Ovary (tissue), 9 donors: Measurements from ENCODE around the gene ADNP. TPM values are rescaled to one million over a fixed set of nuclear protein-coding genes. Genes with fewer than 3 reads are reported as not detected.

ENCODE experiments used
- DNase-seq, 5 donors: peaks; one replicate each; pipeline ENCODE4 v3.0.0-alpha.2; 2019 to 2020
- H3K27ac ChIP-seq, 2 donors: fragments of 200-600 bp; one replicate each; pipeline versions ENCODE4 v1.5.1 to v1.8.0; 2019 to 2022
- H3K27me3 ChIP-seq: fragments of 200-600 bp; one replicate; pipeline ENCODE4 v1.8.0; 2022
- H3K36me3 ChIP-seq: fragments of 200-600 bp; sonication (generic); one replicate; pipeline ENCODE4 v1.5.1; 2019
- H3K4me1 ChIP-seq: one replicate; pipeline ENCODE4 v1.8.1; 2013; ENCODE audit warnings: mild to moderate bottlenecking, moderate library complexity; ENCODE audit not compliant: insufficient read depth
- H3K4me3 ChIP-seq: fragments of 200-600 bp; sonication (generic); one replicate; pipeline ENCODE4 v1.5.1; 2017
- H3K9me3 ChIP-seq, 2 donors: fragments of 200-600 bp in 1 of 2; sonication (generic) in 1 of 2; one replicate each; pipeline versions ENCODE4 v1.5.1 to v1.8.1; 2013 to 2019; ENCODE audit warnings: mild to moderate bottlenecking in 1 of 2, moderate library complexity in 1 of 2
- CTCF ChIP-seq, 3 donors: fragments of 450-650 bp in 2 of 3; fragments of 200-600 bp in 1 of 3; IDR thresholded peaks; one replicate each; pipeline versions ENCODE4 v1.5.1 to v1.8.0; 2016 to 2022; ENCODE audit warnings: antibody characterized with exemption in 3 of 3, mild to moderate bottlenecking in 1 of 3
- EP300 ChIP-seq: sonication (generic); formaldehyde crosslinking; IDR thresholded peaks from one replicate; pipeline ENCODE4 v1.6.1; 2017; ENCODE audit warnings: antibody characterized with exemption
- POLR2A ChIP-seq: fragments of 450-650 bp; IDR thresholded peaks from one replicate; pipeline ENCODE4 v1.6.1; 2017; ENCODE audit warnings: antibody characterized with exemption, mild to moderate bottlenecking, moderate library complexity
- WGBS, 3 donors: extraction: QIAGEN DNeasy Blood & Tissue Kit in 1 of 3; methylation state at CpG; one replicate each; pipeline versions ENCODE4 v1.1.5 to v1.1.7; 2013 to 2017; 5-methylcytosine and 5-hydroxymethylcytosine counted together
- intact Hi-C, 4 donors: fragments of 100-400 bp; cut with DNase I; formaldehyde crosslinking; loops; one replicate each; pipeline versions ENCODE4 v1.11.0 to v1.15.1; 2022 to 2023
- polyA plus RNA-seq, 2 donors: library from polyadenylated mRNA; stranded (reverse); fragments of 200-250 nt in 1 of 2; fragments of 350-450 nt in 1 of 2; fragmentation: Illumina TruSeq in 1 of 2; extraction: RNeasy Lipid Tissue Mini Kit (QIAGEN cat#74804) in 1 of 2; gene quantifications; one replicate each; pipeline ENCODE4 v1.2.3, GENCODE V29; 2013 to 2014
- total RNA-seq, 7 donors: library from RNA; depleted of rRNA in 2 of 7; stranded (reverse); fragments of >200 nt in 2 of 7; fragmentation: NEBNext Ultra II Directional in 3 of 7; extraction: Animal tissue kit (Norgen Biotek cat#: 25700) in 3 of 7; gene quantifications; one replicate each; pipeline versions ENCODE4 v1.1.0 to v1.2.4, GENCODE V29; 2016 to 2023
- donor health status: DM: no; HTN: no; CAD: no; lungs with moderate emphysema.
- donor health status: DM: no; HTN: no; CAD: no.
- donor health status: Bipolar disorder and iron deficiency.
- donor health status: DM: yes; HTN: yes; CAD: no.
- donor health status: DM: no; HTN: no; CAD: no.
- donor health status: DM: yes; HTN: yes; CAD: no.

ADNP gene
- total and polyA plus RNA-seq, 9 donors = 30.8 to 94.7 (median 75.5) TPM

- no peak for TF ChIP-seq POLR2A
- H3K9me3 ChIP-seq = no peaks in the 10 kb centered on the region
- H3K27ac ChIP-seq = no peak overlapping the region
- H3K4me1 ChIP-seq = peaks cover 21% of the 10 kb centered on the region
- WGBS, 3 donors = 14 to 19% (median 19%) methylated on average over 3 of the region's 3 CpGs
- no peak overlapping the region for H3K4me3 ChIP-seq
- no peaks in the 10 kb centered on the region for H3K27me3 ChIP-seq
- intact Hi-C loops = no loop called here
- no peaks in the 10 kb centered on the region for H3K36me3 ChIP-seq
- no peak for DNase-seq
Measured at GRCh38 chr20:50915424-50915823, 15.8 kb downstream of the ADNP start.

- Histone ChIP-seq H3K4me1 (peaks cover 18% of the 10 kb centered on the region), H3K27ac (no peak overlapping the region)
- 43 to 46% (median 45%) methylated on average over 2 of the region's 2 CpGs for WGBS, 3 donors
Measured at GRCh38 chr20:50913690-50914375, 17.4 kb downstream of the ADNP start.

GRCh38 chr20:50911716-50912115 is 19.5 kb downstream of the ADNP start:
- WGBS, 3 donors = 19 to 29% (median 29%) methylated on average over 1 of the region's 1 CpG
- no peak for DNase-seq
- H3K36me3 ChIP-seq = no peaks in the 10 kb centered on the region
- no peak overlapping the region for H3K27ac ChIP-seq
- intact Hi-C loops = no loop called here
- H3K4me3 ChIP-seq = no peak overlapping the region
- H3K27me3 ChIP-seq = no peaks in the 10 kb centered on the region
- no peaks in the 10 kb centered on the region for H3K9me3 ChIP-seq
- no peak for TF ChIP-seq EP300
- no peak for TF ChIP-seq POLR2A
- peaks cover 15% of the 10 kb centered on the region for H3K4me1 ChIP-seq

More at GRCh38 chr20:50913690-50914375, 17.4 kb downstream of the ADNP start:
- Histone ChIP-seq H3K4me3 (no peak overlapping the region), H3K9me3 (no peaks in the 10 kb centered on the region), H3K27me3 (no peaks in the 10 kb centered on the region), H3K36me3 (no peaks in the 10 kb centered on the region)
- no peak for DNase-seq
- intact Hi-C loops = no loop called here
- TF ChIP-seq POLR2A (no peak), EP300 (no peak), CTCF (IDR thresholded peaks at IDR 0.05) (no peak)

- no peak for TF ChIP-seq POLR2A
- peaks cover 13% of the 10 kb centered on the region for H3K4me1 ChIP-seq
- H3K4me3 ChIP-seq = no peak overlapping the region
- intact Hi-C loops = no loop called here
- H3K9me3 ChIP-seq = no peaks in the 10 kb centered on the region
- no peak overlapping the region for H3K27ac ChIP-seq
- H3K27me3 ChIP-seq = no peaks in the 10 kb centered on the region
- H3K36me3 ChIP-seq = no peaks in the 10 kb centered on the region
- 50 to 78% (median 54%) methylated on average over 3 of the region's 3 CpGs for WGBS, 3 donors
- DNase-seq = no peak
Measured at GRCh38 chr20:50911030-50911429, 20.2 kb downstream of the ADNP start.

GRCh38 chr20:50909413-50909812 is 21.8 kb downstream of the ADNP start:
- Histone ChIP-seq H3K4me1 (peaks cover 13% of the 10 kb centered on the region), H3K4me3 (no peak overlapping the region), H3K9me3 (no peaks in the 10 kb centered on the region), H3K36me3 (no peaks in the 10 kb centered on the region), H3K27ac (no peak overlapping the region), H3K27me3 (no peaks in the 10 kb centered on the region)
- WGBS, 3 donors = 88 to 94% (median 89%) methylated on average over 3 of the region's 3 CpGs
- TF ChIP-seq EP300 (no peak), POLR2A (no peak), CTCF (IDR thresholded peaks at IDR 0.05) (no peak)
- intact Hi-C loops = no loop called here
- no peak for DNase-seq

- H3K4me1 ChIP-seq = peaks cover 7% of the 10 kb centered on the region
- no peak overlapping the region for H3K27ac ChIP-seq
- no peaks in the 10 kb centered on the region for H3K9me3 ChIP-seq
- no peak overlapping the region for H3K4me3 ChIP-seq
- TF ChIP-seq POLR2A = no peak
- no peak for TF ChIP-seq EP300
- no peak for TF ChIP-seq CTCF (IDR thresholded peaks at IDR 0.05)
- no peaks in the 10 kb centered on the region for H3K36me3 ChIP-seq
- no peak for DNase-seq
- WGBS, 3 donors = 57 to 73% (median 66%) methylated on average over 6 of the region's 6 CpGs
- no peaks in the 10 kb centered on the region for H3K27me3 ChIP-seq
- intact Hi-C loops = no loop called here
Measured at GRCh38 chr20:50904067-50904570, 27.1 kb downstream of the ADNP start.
